Measurements from ENCODE around the gene UGGT1. TPM values are rescaled to one million over a fixed set of nuclear protein-coding genes. Genes with fewer than 3 reads are reported as not detected.
A peak's percentile ranks its signal among the peaks of the same experiment; 100 is the strongest.

UGGT1 gene
- total RNA-seq, 1 donor from 2014 or later, result 51.8 TPM

- FAIRE-seq (no peak), DNase-seq (ENCODE audit: low spot score in 2 of 2) (no peak)
Observed at GRCh38 chr2:128214866-128215460, 124.0 kb downstream of the UGGT1 start.

DNA sequence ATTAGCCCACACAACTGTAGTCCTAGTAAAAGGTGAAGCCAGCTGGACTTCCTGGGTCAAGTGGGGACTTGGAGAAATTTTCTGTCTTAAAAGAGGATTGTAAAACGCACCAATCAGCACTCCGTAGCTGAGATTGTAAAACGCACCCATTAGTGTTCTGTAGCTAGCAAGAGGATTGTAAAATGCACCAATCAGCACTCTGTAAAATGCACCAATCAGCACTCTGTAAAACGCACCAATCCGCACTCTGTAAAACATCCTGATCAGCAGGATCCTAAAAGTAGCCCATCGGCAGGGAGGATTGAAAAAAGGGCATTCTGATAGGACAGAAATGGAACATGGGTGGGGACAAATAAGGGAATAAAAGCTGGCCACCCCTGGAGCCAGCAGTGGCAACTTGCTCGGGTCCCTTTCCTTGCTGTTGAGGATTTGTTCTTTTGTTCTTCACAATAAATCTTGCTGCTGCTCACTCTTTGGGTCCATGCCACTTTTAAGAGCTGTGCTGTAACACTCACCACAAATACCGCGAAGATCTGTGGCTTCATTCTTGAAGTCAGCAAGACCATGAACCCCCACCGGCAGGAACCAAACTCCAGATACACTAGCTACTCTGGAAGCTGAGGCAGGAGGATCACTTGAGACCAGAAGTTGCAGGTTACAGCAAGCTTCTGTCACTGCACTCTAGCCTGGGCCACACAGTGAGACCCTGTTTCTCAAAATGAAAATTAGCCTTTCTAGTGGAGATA is 125.1 kb downstream of the UGGT1 start:
- FAIRE-seq (no peak), DNase-seq (ENCODE audit: low spot score in 2 of 2) (no peak)

DNA sequence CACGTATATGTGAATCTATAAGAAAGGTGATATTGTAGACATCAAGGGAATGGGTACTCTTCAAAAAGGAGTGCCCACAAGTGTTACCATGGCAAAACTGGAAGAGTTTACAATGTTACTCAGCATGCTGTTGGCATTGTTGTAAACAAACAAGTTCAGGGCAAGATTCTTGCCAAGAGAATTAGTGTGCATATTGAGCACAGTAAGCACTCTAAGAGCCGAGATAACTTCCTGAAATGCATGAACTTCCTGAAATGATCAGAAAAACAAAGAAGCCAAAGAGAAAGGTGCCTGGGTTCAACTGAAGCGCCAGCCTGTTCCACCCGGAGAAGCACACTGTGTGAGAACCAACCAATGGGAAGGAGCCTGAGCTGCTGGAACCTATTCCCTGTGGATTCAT is 126.7 kb downstream of the UGGT1 start:
- no peak for FAIRE-seq

DNA sequence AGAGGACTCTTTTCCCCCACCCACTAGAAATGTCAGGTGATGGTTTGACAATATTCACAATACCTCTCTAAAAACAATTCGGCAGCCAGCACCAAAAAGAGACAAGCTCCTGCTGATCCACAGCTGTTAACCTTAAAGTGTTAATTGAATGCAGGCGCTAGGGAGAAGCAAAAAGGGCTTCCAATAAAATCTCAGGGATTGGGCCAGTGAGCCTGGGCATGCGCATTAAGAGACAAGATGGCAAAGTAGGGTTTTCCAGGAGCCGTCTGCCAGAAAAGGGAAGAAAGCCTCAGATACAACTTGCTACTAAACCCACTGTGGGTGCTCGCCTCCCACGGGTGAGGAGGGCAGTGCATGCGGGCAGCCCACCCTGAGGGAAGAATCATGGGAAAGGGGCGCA is 128.9 kb downstream of the UGGT1 start:
- no peak for DNase-seq (ENCODE audit: low spot score in 2 of 2)
- no peak for FAIRE-seq

More for the DNA sequence above, 126.7 kb downstream of the UGGT1 start:
- no peak for DNase-seq (ENCODE audit: low spot score in 2 of 2)

GRCh38 chr2:128227862-128228261 is 136.9 kb downstream of the UGGT1 start:
- FAIRE-seq (no peak), DNase-seq (ENCODE audit: low spot score in 2 of 2) (no peak)

DNA sequence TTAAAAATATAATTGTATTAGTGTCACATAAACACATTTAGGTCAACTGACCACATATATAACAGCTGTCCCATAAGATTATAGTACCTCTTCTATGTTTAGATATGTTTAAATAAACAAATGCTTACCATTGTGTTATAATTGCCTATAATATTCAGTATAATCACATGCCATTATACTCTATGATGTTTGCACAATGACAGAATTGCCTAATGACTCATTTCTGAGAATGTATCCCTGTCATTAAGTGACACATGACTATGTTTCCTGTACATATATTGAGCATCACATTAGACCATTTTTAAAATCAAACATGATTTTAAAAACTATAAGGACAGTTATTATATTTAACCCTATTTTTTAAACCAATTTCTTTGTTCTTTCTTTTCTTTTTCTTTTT is 137.9 kb downstream of the UGGT1 start:
- FAIRE-seq (no peak), DNase-seq (ENCODE audit: low spot score in 2 of 2) (no peak)

DNA sequence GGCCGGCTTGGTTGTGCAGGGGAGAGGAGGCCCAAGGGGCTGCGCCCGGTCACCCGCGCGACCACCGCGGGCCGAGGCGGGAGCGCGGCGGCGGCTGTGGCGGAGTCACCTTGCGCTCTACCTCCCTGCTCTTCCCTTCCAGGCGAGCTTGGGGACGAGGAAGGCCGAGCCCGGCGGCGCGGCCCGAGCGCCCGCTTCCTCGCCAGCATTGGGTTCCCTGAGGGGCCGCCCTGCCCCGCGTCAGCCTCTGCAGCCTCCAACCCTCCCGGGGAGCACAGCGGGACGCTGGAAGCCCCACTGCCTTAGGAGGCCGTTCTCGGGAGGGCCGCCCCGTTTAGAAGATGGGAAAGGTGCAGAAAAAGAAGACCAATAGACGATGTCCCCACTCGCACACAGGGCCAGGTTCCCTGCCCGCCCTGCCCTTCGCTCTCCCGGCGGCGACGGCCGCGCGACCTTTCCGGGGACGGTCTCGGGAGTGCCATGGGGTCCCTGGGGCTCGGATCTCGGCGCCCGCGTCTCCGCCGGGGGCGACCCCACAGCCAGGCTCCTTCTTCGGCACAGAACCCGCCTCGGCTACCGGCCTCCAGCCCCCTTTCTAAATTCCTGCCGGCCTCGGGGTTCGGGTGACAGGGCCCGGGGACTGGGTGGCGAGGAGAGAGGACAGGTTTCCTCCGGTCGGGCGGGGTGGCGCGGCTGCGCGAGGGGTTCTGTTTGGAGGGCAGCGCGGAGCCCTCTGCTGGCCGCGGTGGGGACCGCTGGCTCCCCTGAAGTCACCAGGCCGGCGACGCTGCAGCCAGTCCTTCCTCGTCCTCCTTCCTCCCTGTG is 142.2 kb downstream of the UGGT1 start:
- DNase-seq (ENCODE audit: low spot score in 2 of 2), result peak; percentile 90 to 93
- FAIRE-seq, result no peak

- no peak for DNase-seq (ENCODE audit: low spot score in 2 of 2)
- FAIRE-seq, result no peak
Observed at GRCh38 chr2:128233790-128234395, 142.9 kb downstream of the UGGT1 start.

DNA sequence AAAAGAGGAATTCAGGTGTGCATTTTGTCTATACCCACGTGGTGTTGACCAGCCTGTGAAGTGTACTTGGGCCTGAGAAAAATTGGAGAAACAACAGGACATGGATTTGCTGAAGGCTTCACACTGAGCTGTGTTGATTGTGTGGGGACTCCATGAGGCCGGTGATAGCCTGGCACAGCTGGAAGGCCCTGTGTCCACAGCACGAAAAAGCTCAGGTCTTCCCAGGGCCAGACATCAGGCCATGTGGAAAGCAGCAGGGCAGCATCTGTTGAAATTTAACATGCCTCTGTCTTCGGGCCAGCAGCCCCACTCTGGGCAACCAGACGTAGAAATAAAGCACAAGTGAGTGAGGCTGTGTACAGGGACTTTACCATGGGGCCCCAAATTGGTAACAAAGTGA is 143.6 kb downstream of the UGGT1 start:
- DNase-seq (ENCODE audit: low spot score in 2 of 2) (no peak), FAIRE-seq (no peak)

- FAIRE-seq (no peak), DNase-seq (ENCODE audit: low spot score in 2 of 2) (no peak)
Observed at GRCh38 chr2:128235581-128235980, 144.6 kb downstream of the UGGT1 start.

GRCh38 chr2:128236491-128237035 is 145.6 kb downstream of the UGGT1 start:
- FAIRE-seq (no peak), DNase-seq (ENCODE audit: low spot score in 2 of 2) (no peak)

DNA sequence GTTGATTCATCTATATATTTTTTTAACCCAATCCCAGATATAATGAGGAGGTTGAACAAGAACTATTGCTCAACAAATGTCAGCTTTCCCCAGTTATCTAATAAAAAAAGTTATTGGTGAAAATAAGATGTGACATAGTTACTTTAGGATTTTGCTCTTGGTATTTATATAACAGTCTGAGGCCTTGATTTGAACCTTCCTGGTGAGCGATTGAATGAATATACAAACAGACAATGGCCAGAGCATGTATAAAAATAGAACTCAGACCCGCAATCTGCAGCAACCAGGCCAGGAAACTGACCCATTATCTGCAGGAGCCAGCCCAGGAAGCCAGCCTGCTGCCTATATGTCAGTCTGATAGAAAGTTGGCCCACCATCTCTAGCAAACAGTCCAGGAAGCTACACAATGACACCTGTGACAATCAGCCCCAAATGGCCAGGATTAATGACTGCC is 146.1 kb downstream of the UGGT1 start:
- no peak for FAIRE-seq
- DNase-seq (ENCODE audit: low spot score in 2 of 2), result no peak

- no peak for DNase-seq (ENCODE audit: low spot score in 2 of 2)
- FAIRE-seq, result no peak
Observed at GRCh38 chr2:128237911-128238697, 147.1 kb downstream of the UGGT1 start.

DNA sequence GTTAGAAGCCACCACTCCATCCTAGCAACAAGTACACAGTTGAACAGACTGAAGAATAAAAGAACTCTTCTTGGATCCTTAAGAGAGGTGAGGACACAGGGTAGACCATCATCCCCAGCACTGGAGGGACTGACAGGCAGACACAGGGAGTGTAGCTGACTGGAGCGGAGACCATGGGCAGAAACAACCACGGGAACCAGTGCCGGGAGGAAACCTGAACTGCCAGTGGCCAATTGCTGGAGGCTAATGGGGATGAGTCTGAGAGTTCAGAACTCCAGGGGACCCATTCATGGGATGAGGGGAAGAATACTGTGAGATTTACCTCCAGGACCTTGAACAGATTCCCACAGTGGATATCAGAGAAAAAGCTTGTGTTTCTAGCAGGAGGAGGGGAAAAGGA is 150.9 kb downstream of the UGGT1 start:
- DNase-seq (ENCODE audit: low spot score in 2 of 2), result no peak
- no peak for FAIRE-seq

Small RNA genes within 50 kb of the gene (small RNA-seq; reads per million reads assigned to genes)
- gene AC108059.2 (not detected), gene AC108059.3 (not detected), gene DYNLT3P2 (not detected), gene RF00019 (not detected)

Other genes with a start within 250 kb of the UGGT1 start
- 56.7 TPM for gene POLR2D, start 233.0 kb upstream of the UGGT1 start, total RNA-seq
- 11.0 TPM for gene AMMECR1L, start 205.2 kb upstream of the UGGT1 start, total RNA-seq
- 4.9 TPM for gene SAP130, start 63.1 kb upstream of the UGGT1 start, total RNA-seq
- 51.8 TPM for gene HS6ST1, start 227.7 kb downstream of the UGGT1 start, total RNA-seq